Upper lobe of right lung (tissue), 1 donor: Measurements from ENCODE around the gene KDM1A. TPM values are rescaled to one million over a fixed set of nuclear protein-coding genes. Genes with fewer than 3 reads are reported as not detected.

Experiments used
- ATAC-seq: fragments of 200-7000 bp; cut with Tn5 transposase; one replicate; pipeline ENCODE4 v1.9.1; 2020; ENCODE audit warnings: mild to moderate bottlenecking, moderate library complexity
- DNase-seq: peaks from one replicate; pipeline ENCODE4 v3.0.0-alpha.2; 2020
- H3K27ac ChIP-seq: fragments of 200-600 bp; one replicate; pipeline ENCODE4 v1.8.0; 2022
- H3K27me3 ChIP-seq: fragments of 200-600 bp; one replicate; pipeline ENCODE4 v1.8.0; 2022; ENCODE audit warnings: mild to moderate bottlenecking
- H3K36me3 ChIP-seq: fragments of 200-600 bp; one replicate; pipeline ENCODE4 v1.8.0; 2022
- H3K4me1 ChIP-seq: fragments of 200-600 bp; one replicate; pipeline ENCODE4 v1.8.0; 2022
- H3K4me3 ChIP-seq: fragments of 200-600 bp; one replicate; pipeline ENCODE4 v1.8.0; 2022; ENCODE audit warnings: mild to moderate bottlenecking
- H3K9me3 ChIP-seq: fragments of 200-600 bp; one replicate; pipeline ENCODE4 v1.8.0; 2022
- CTCF ChIP-seq: fragments of 200-600 bp; IDR thresholded peaks from one replicate; pipeline ENCODE4 v1.8.0; 2022; ENCODE audit warnings: antibody characterized with exemption
- intact Hi-C: fragments of 100-400 bp; cut with DNase I; formaldehyde crosslinking; loops from one replicate; pipeline ENCODE4 v1.11.0; 2022
- total RNA-seq: library from RNA; stranded (reverse); fragmentation: NEBNext Ultra II Directional; extraction: Animal tissue kit (Norgen Biotek cat#: 25700); gene quantifications from one replicate; pipeline ENCODE4 v1.2.1, GENCODE V29; 2021
- donor health status: DM: no; HTN: yes; CAD: no; lungs with severe emphysema.

The KDM1A gene
- total RNA-seq, 1 donor from 2014 or later: 35.8 TPM

- no peaks in the 10 kb centered on the region for H3K9me3 ChIP-seq
- no peaks in the 10 kb centered on the region for H3K36me3 ChIP-seq
- H3K4me3 ChIP-seq: no peak overlapping the region
- ATAC-seq (no peak), DNase-seq (no peak)
- no peaks in the 10 kb centered on the region for H3K4me1 ChIP-seq
- intact Hi-C loops: no loop called here
- H3K27ac ChIP-seq: no peak overlapping the region
- H3K27me3 ChIP-seq: no peaks in the 10 kb centered on the region
- no peak for TF ChIP-seq CTCF
Measured at GRCh38 chr1:23037081-23037740, 17.9 kb downstream of the KDM1A start.

GRCh38 chr1:23039308-23039826, 20.1 kb downstream of the KDM1A start:
- intact Hi-C loops: no loop called here
- H3K9me3 ChIP-seq: no peaks in the 10 kb centered on the region
- no peak for DNase-seq
- no peaks in the 10 kb centered on the region for H3K27me3 ChIP-seq
- ATAC-seq: no peak
- no peaks in the 10 kb centered on the region for H3K36me3 ChIP-seq
- no peak for TF ChIP-seq CTCF
- no peak overlapping the region for H3K27ac ChIP-seq
- no peaks in the 10 kb centered on the region for H3K4me1 ChIP-seq
- no peak overlapping the region for H3K4me3 ChIP-seq

GRCh38 chr1:23040509-23040908, 21.2 kb downstream of the KDM1A start:
- Histone ChIP-seq H3K27ac (no peak overlapping the region), H3K4me3 (no peak overlapping the region), H3K4me1 (no peaks in the 10 kb centered on the region), H3K27me3 (no peaks in the 10 kb centered on the region), H3K36me3 (no peaks in the 10 kb centered on the region), H3K9me3 (no peaks in the 10 kb centered on the region)
- TF ChIP-seq CTCF: no peak
- no peak for DNase-seq
- no peak for ATAC-seq
- intact Hi-C loops: no loop called here

- H3K27ac ChIP-seq: no peak overlapping the region
- DNase-seq (no peak), ATAC-seq (no peak)
- intact Hi-C loops: no loop called here
- H3K27me3 ChIP-seq: no peaks in the 10 kb centered on the region
- H3K36me3 ChIP-seq: no peaks in the 10 kb centered on the region
- TF ChIP-seq CTCF: no peak
- H3K9me3 ChIP-seq: no peaks in the 10 kb centered on the region
- no peaks in the 10 kb centered on the region for H3K4me1 ChIP-seq
- no peak overlapping the region for H3K4me3 ChIP-seq
Measured at GRCh38 chr1:23044035-23044434, 24.8 kb downstream of the KDM1A start.

GRCh38 chr1:23050201-23050600, 30.9 kb downstream of the KDM1A start:
- H3K4me3 ChIP-seq: no peak overlapping the region
- ATAC-seq (no peak), DNase-seq (no peak)
- no peaks in the 10 kb centered on the region for H3K27me3 ChIP-seq
- no peaks in the 10 kb centered on the region for H3K4me1 ChIP-seq
- peaks cover 44% of the 10 kb centered on the region for H3K36me3 ChIP-seq
- intact Hi-C loops: no loop called here
- H3K9me3 ChIP-seq: no peaks in the 10 kb centered on the region
- TF ChIP-seq CTCF: no peak
- no peak overlapping the region for H3K27ac ChIP-seq
